Fibroblast of skin of back (primary cell): ENCODE results near the gene ZNF808.
"Not testable (repeated sequence)": the region's sequence is repeated elsewhere in the genome, so short reads cannot be mapped to it uniquely, and the experiment has no call there.

Experiments used
- DNase-seq: peaks from one replicate; pipeline ENCODE4 v3.0.0-alpha.2; 2013

The ZNF808 gene

GRCh38 chr19:52536448-52536800 lies 9.0 kb downstream of the ZNF808 start:
- DNase-seq, result no peak

- DNase-seq, result not testable (repeated sequence)
These were observed 11.3 kb downstream of the ZNF808 start for GRCh38 chr19:52538815-52539214.

DNA sequence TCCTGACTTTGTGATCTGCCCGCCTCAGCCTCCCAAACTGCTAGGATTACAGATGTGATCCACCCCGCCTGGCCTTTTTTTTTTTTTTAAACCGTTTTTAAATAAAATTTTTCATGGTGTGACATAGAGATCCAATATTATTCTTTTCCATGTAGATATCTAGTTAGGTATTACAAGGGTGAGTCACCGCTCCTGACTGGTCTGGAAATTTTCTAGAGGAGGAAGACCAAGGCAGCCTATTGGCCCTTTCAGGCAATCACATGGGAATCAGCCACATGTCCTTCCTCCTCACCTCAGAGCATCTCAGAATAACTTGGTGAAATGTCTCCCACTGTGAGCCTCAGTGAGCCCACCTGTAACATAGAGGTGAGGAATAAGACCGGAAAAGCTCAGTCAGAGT lies 13.7 kb downstream of the ZNF808 start:
- peak; percentile 4 for DNase-seq

GRCh38 chr19:52541608-52542007 lies 14.1 kb downstream of the ZNF808 start:
- DNase-seq, result no peak

DNA sequence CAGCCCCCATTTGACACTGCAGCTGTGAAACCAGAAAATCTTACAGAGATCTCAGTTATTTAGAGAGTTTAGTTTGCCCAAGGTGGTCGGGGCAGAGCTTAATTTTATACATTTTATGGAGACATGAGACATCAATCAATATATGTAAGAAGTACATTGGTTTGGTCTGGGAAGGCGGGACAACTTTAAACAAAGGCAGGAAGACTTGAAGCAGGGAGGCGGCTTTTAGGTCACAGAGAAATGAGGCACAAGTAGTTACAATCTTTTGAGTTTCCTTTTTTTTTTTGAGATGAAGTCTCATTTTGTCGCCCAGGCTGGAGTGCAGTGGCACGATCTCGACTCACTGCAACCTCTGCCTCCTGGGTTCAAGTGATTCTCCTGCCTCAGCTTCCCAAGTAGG lies 15.1 kb downstream of the ZNF808 start:
- not testable (repeated sequence) for DNase-seq

GRCh38 chr19:52542984-52543664 lies 15.7 kb downstream of the ZNF808 start:
- peak; percentile 2 for DNase-seq

- no peak for DNase-seq
These were observed 26.9 kb downstream of the ZNF808 start for GRCh38 chr19:52554216-52554971.

DNA sequence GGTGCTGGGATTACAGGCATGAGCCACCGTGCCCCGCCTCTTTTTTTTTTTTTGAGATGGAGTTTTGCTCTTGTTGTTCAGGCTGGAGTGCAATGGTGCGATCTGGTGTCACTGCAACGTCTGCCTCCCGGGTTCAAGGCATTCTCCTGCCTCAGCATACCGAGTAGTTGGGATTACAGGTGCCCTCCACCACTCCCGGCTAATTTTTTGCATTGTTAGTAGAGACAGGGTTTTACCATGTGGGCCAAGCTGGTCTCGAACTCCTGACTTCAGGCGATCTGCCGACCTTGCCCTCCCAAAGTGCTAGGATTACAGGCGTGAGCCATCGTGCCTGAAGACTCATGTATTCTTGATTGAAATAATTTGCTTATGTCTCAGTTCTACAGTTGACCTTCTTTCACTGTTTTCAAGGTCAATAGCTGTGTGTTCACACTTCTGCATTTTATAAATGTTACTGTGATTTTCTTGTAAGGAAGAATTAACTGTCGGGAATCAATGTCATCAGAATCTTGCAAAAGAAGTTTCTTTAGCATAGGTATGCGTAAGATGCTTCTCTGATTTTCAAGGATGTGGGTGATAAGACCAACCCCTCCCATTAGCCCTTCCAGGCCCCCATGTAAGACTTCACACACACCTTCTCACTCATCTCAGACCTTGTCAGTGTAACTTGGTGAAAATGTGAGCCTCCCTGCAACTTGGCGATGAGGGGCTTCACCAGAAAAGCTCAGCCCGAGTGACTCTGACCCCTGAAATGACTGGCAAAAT lies 29.9 kb downstream of the ZNF808 start:
- DNase-seq, result no peak

DNA sequence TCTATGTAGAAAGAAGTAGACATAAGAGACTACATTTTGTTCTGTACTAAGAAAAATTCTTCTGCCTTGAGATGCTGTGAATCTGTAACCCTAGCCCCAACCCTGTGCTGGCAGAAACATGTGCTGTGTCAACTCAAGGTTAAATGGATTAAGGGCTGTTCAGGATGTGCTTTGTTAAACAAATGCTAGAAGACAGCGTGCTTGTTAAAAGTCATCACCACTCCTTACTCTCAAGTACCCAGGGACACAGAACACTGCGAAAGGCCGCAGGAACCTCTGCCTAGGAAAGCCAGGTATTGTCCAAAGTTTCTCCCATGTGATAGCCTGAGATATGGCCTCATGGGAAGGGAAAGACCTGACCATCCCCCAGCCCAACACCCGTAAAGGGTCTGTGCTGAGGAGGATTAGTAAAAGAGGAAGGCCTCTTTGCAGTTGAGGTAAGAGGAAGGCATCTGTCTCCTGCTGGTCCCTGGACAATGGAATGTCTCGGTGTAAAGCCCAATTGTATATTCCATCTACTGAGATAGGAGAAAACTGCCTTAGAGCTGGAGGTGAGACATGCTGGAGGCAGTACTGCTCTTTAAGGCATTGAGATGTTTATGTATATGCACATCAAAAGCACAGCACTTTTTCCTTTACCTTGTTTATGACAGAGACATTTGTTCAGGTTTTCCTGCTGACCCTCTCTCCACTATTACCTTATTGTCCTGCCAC lies 31.4 kb downstream of the ZNF808 start:
- not testable (repeated sequence) for DNase-seq

GRCh38 chr19:52561611-52562010 lies 34.1 kb downstream of the ZNF808 start:
- DNase-seq, result not testable (repeated sequence)

- DNase-seq, result no peak
These were observed 38.7 kb downstream of the ZNF808 start for GRCh38 chr19:52566121-52566520.

GRCh38 chr19:52566588-52566987 lies 39.1 kb downstream of the ZNF808 start:
- DNase-seq, result peak; percentile 44

GRCh38 chr19:52567921-52568320 lies 40.5 kb downstream of the ZNF808 start:
- DNase-seq, result no peak

GRCh38 chr19:52569638-52569999 lies 42.2 kb downstream of the ZNF808 start:
- not testable (repeated sequence) for DNase-seq

GRCh38 chr19:52570000-52570861 lies 42.8 kb downstream of the ZNF808 start, which contains the start of gene ZNF701:
Gene ZNF701, plus strand, starts transcription at chr19:52570287. Its CDS starts 3,861 bp downstream, at chr19:52574148.
- DNase-seq, result peak; percentile 89

DNA sequence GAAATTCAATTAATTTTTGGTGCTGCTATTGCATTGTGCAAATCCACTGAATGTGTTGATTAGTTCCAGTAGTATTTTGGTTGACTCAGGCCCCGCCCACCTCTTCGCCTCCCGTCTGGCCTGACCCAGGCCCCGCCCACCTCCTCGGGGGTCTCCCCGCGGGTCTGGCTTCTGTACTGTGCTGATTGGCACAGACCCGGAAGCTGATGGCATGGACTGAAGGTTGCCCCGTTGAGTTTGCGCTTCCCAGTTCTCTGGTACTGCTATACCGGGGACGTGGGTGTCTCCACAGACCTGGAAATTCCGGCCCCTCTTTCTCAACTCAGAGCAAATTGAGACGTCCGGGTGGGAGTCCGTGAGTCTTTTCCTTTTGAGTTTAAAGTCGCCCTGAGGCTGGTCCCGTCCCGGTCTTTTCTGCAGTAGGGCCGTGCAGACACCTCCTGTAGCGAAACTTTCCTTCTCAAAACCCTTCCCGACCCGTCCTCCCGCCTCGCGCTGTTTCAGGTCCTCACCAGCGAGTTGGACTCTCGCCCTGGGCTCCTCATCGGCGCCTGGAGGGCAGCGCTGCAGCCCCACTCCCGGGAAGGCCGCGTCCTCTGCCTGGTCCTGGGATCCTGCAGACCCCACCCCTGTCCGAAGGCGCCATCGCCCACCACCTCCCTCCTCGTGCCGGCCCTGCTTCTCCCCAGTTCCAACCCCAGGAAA lies 57.4 kb downstream of the ZNF808 start:
- no peak for DNase-seq

DNA sequence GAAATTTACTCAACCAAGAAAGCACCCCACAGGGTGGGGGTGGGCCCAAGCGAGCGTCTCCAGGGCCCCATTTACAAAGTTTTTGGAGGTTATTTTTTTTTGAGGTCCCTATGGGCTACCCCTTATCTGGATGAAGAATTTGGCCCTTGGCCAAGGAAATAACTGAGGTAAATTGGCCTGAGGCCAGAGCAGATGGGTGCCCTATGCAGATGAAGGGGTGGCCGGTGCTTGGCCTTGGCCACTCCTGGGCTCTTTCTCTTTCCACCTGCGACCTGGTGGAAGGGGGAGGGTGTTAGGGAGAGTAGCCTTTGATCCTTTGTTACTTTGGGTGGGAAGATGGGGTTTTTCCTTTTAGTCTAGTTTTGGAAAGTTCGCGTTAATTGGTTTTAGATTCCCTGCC lies 58.1 kb downstream of the ZNF808 start:
- DNase-seq, result no peak

DNA sequence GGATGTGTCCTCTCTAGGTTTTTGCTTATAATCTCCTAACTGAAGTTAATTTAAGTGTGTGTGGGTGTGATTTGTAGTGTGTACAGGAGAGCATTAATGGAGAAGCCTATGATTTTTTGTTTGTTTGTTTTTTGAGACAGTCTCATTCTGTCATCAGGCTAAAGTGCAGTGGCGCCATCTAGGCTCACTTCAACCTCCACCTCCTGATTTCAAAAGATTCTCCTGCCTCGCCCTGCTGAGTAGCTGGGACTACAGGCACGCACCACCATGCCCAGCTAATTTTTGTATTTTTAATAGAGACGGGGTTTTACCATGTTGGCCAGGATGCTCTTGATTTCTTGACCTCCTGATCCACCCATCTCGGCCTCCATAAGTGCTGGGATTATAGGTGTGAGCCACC lies 63.3 kb downstream of the ZNF808 start:
- no peak for DNase-seq

DNA sequence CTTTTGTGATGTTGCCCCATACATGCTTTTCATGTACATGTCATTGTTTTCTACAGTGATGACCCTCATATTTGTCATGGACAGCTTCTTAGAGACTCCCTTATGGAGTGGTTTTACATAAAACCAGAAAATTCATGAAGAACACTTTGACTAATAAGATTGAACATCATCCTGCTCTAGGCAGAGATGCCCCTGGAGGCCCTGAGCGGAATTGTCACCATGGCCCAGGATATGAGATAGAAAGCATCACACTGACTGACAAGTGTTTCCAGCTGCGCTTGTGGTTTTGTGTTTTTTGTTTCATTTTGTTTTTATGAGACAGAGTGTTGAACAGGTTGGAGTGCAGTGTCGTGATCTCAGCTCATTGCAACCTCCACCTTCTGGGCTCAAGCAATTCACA lies 64.8 kb downstream of the ZNF808 start:
- DNase-seq, result no peak

GRCh38 chr19:52593441-52593840 lies 66.0 kb downstream of the ZNF808 start:
- not testable (repeated sequence) for DNase-seq

DNA sequence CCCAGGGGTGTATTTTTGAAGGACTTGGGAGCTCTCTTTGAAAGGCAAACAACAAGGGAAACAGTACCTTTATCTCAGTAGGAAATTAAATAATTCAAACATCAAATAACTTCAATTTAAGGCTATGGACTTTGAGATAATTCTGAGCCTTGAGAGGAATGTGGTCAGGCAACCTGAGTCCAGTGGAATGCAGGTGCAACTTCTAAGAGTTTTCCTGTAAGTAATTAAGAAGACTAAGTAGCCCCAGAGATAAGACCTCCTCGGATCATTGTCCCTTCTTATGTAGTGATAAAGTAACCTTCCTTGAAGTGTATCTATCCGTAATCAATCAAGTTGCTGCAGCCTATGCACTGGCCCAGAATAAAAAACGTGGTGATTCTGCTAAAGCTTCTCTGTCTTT lies 71.8 kb downstream of the ZNF808 start:
- no peak for DNase-seq
